NCI-H146 treated with DMSO at 0.1 percent for 48 hours (cell line): ENCODE results near the gene PDCD11.
"Not testable (repeated sequence)": the region's sequence is repeated elsewhere in the genome, so short reads cannot be mapped to it uniquely, and the experiment has no call there.

Source experiments
- DNase-seq: peaks from one replicate; lab custom pipeline; 2025; ENCODE audit not compliant: unreplicated experiment; lab: John Stamatoyannopoulos, UW

Gene PDCD11

GRCh38 chr10:103415581-103415980, 19.2 kb downstream of the PDCD11 start:
- no peak for DNase-seq

- peak; percentile 22 for DNase-seq
Observed at GRCh38 chr10:103416436-103417147, 20.2 kb downstream of the PDCD11 start.

GRCh38 chr10:103417148-103417469, 20.7 kb downstream of the PDCD11 start:
- DNase-seq, result not testable (repeated sequence)

GRCh38 chr10:103417601-103418000, 21.2 kb downstream of the PDCD11 start:
- DNase-seq, result no peak

- no peak for DNase-seq
Observed at GRCh38 chr10:103419101-103419500, 22.7 kb downstream of the PDCD11 start.

GRCh38 chr10:103423748-103424147, 27.3 kb downstream of the PDCD11 start:
- no peak for DNase-seq

- no peak for DNase-seq
Observed at GRCh38 chr10:103427866-103428265, 31.4 kb downstream of the PDCD11 start.

- no peak for DNase-seq
Observed at GRCh38 chr10:103428989-103429643, 32.7 kb downstream of the PDCD11 start.

GRCh38 chr10:103429647-103430046, 33.2 kb downstream of the PDCD11 start:
- DNase-seq, result no peak

GRCh38 chr10:103431902-103432301, 35.5 kb downstream of the PDCD11 start:
- DNase-seq, result no peak

GRCh38 chr10:103433858-103434257, 37.4 kb downstream of the PDCD11 start:
- DNase-seq, result no peak

GRCh38 chr10:103439776-103440175, 43.4 kb downstream of the PDCD11 start:
- DNase-seq, result no peak

- no peak for DNase-seq
Observed at GRCh38 chr10:103440416-103440815, 44.0 kb downstream of the PDCD11 start.

GRCh38 chr10:103441206-103441605, 44.8 kb downstream of the PDCD11 start:
- DNase-seq, result no peak

GRCh38 chr10:103441611-103442010, 45.2 kb downstream of the PDCD11 start:
- DNase-seq, result no peak

GRCh38 chr10:103442031-103442461, 45.6 kb downstream of the PDCD11 start:
- DNase-seq, result no peak

- DNase-seq, result no peak
Observed at GRCh38 chr10:103443475-103444185, 47.2 kb downstream of the PDCD11 start.

GRCh38 chr10:103444478-103444877, 48.1 kb downstream of the PDCD11 start:
- DNase-seq, result no peak

GRCh38 chr10:103445366-103445765, 48.9 kb downstream of the PDCD11 start:
- DNase-seq, result no peak

GRCh38 chr10:103445767-103446567, 49.5 kb downstream of the PDCD11 start:
- DNase-seq, result no peak

GRCh38 chr10:103447187-103447586, 50.8 kb downstream of the PDCD11 start:
- no peak for DNase-seq
